PC-9 (cell line): ENCODE measurements around the gene ARFIP1. TPM values are rescaled to one million over a fixed set of nuclear protein-coding genes. Genes with fewer than 3 reads are reported as not detected.
"Not testable (repeated sequence)": the region's sequence is repeated elsewhere in the genome, so short reads cannot be mapped to it uniquely, and the experiment has no call there.

Source experiments
- BruUV-seq: library from RNA; stranded (reverse); fragments of 400-500 nt; replicated peaks from 2 replicates; lab custom pipeline; 2021; lab: Mats Ljungman, UMichigan
- CTCF ChIA-PET: fragments of 300-600 bp; sonication (Branson Sonifier 250); formaldehyde crosslinking; loops from one replicate; lab custom pipeline; 2022; ENCODE audit warnings: antibody characterized with exemption; lab: Charles Lee
- POLR2A ChIA-PET: fragments of 300-600 bp; sonication (Branson Sonifier 250); formaldehyde crosslinking; loops from one replicate; lab custom pipeline; 2022; ENCODE audit warnings: antibody characterized with exemption; ENCODE audit not compliant: unreplicated experiment; lab: Charles Lee
- DNase-seq, 2 experiments: peaks; one replicate each; pipeline versions ENCODE4 v3.0.0 to v3.0.0-alpha.2; 2015 to 2022; ENCODE audit warnings: mixed read lengths in 1 of 2
- H2AFZ ChIP-seq: fragments of 200-600 bp; sonication (generic); 2 replicates; pipeline ENCODE4 v1.8.1; 2017; ENCODE audit warnings: antibody characterized with exemption
- H3F3A ChIP-seq: fragments of 200-600 bp; sonication (generic); 2 replicates; pipeline ENCODE4 v1.8.1; 2017; ENCODE audit warnings: antibody characterized with exemption, mild to moderate bottlenecking, low read depth; ENCODE audit not compliant: insufficient read depth
- H3K27ac ChIP-seq: fragments of 200-600 bp; sonication (generic); 2 replicates; pipeline ENCODE4 v1.6.1; 2016; ENCODE audit warnings: mixed run types
- H3K27me3 ChIP-seq: fragments of 200-600 bp; sonication (generic); 2 replicates; pipeline ENCODE4 v1.6.1; 2016; ENCODE audit warnings: low read depth, mixed run types; ENCODE audit not compliant: insufficient read depth
- H3K36me3 ChIP-seq: fragments of 200-600 bp; sonication (generic); 2 replicates; pipeline ENCODE4 v1.6.1; 2016; ENCODE audit warnings: low read depth, mixed run types
- H3K4me1 ChIP-seq: fragments of 200-600 bp; sonication (generic); replicated peaks from 2 replicates; pipeline ENCODE4 v1.6.1; 2016; ENCODE audit warnings: mixed run types; ENCODE audit not compliant: insufficient read depth
- H3K4me2 ChIP-seq: fragments of 200-600 bp; sonication (generic); 2 replicates; pipeline ENCODE4 v1.6.1; 2017; ENCODE audit warnings: mixed run types
- H3K4me3 ChIP-seq: fragments of 200-600 bp; sonication (generic); 2 replicates; pipeline ENCODE4 v1.6.1; 2016; ENCODE audit warnings: mixed run types
- H3K79me2 ChIP-seq: fragments of 200-600 bp; sonication (generic); 2 replicates; pipeline ENCODE4 v1.6.1; 2017; ENCODE audit warnings: low read depth, mixed run types
- H3K9me2 ChIP-seq: fragments of 200-600 bp; sonication (generic); 2 replicates; pipeline ENCODE4 v1.8.1; 2017; ENCODE audit warnings: mild to moderate bottlenecking; ENCODE audit not compliant: insufficient read depth
- H3K9me3 ChIP-seq: fragments of 200-600 bp; sonication (generic); 2 replicates; pipeline ENCODE4 v1.8.1; 2016; ENCODE audit warnings: low read depth; ENCODE audit not compliant: insufficient read depth
- H4K20me1 ChIP-seq: fragments of 200-600 bp; sonication (generic); 2 replicates; pipeline ENCODE4 v1.8.1; 2017; ENCODE audit not compliant: insufficient read depth
- EZH2 ChIP-seq: fragments of 200-600 bp; sonication (generic); IDR thresholded peaks from 2 replicates; pipeline ENCODE4 v1.8.0; 2017; ENCODE audit warnings: antibody characterized with exemption, low read depth
- intact Hi-C: fragments of 100-400 bp; cut with micrococcal nuclease; formaldehyde crosslinking; loops from one replicate; pipeline ENCODE4 v1.10.0; 2022; ENCODE audit not compliant: unreplicated experiment
- total RNA-seq: library from RNA; stranded (reverse); gene quantifications from 2 replicates; pipeline ENCODE4 v1.2.3, GENCODE V29; 2021
- TF ChIP-seq, protein P1 (sequence below): fragments of 200-600 bp; sonication (generic); conservative IDR thresholded peaks from 2 replicates; pipeline ENCODE4 v1.6.1; 2017; ENCODE audit warnings: mixed run types, antibody characterized with exemption, mild to moderate bottlenecking, moderate library complexity

The ARFIP1 gene
- total RNA-seq, 1 experiment from 2014 or later: 38.4 TPM

DNA sequence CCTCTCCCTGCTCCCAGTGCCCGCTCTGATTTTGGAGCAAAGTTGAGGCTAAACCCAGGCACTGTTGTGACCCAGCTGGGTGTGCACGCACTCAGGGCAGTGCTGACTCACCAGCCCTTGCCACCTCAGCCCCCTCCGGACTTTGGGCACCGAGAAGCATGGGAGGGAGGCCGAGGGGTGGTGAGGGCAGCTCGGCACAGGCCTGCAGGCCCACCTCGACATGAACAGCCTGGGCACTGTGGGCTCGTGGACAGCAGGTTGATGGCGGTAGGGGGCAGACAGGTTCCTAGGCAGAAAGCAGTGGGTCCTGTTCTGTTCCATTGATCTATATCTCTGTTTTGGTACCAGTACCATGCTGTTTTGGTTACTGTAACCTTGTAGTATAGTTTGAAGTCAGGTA, 31.1 kb upstream of the ARFIP1 start:
- Histone ChIP-seq H3K27me3 (no peaks in the 10 kb centered on the region), H3K9me2 (no peaks in the 10 kb centered on the region), H3K9me3 (no peaks in the 10 kb centered on the region), H3F3A (no peaks in the 10 kb centered on the region), H3K4me1 (no peaks in the 10 kb centered on the region), H4K20me1 (no peaks in the 10 kb centered on the region), H3K36me3 (no peaks in the 10 kb centered on the region), H3K27ac (no peak overlapping the region), H2AFZ (no peak overlapping the region), H3K79me2 (no peaks in the 10 kb centered on the region), H3K4me2 (no peak overlapping the region), H3K4me3 (no peak overlapping the region)
- no peak for DNase-seq
- POLR2A ChIA-PET: interaction anchor here (0.6 kb wide), 1 partner anchor 65 kb away, joined by 4 read pairs; no protein-coding TSS in a partner anchor
- no TSS peak for BruUV-seq
- TF ChIP-seq EZH2: no peak
- TF ChIP-seq, protein P1, sequence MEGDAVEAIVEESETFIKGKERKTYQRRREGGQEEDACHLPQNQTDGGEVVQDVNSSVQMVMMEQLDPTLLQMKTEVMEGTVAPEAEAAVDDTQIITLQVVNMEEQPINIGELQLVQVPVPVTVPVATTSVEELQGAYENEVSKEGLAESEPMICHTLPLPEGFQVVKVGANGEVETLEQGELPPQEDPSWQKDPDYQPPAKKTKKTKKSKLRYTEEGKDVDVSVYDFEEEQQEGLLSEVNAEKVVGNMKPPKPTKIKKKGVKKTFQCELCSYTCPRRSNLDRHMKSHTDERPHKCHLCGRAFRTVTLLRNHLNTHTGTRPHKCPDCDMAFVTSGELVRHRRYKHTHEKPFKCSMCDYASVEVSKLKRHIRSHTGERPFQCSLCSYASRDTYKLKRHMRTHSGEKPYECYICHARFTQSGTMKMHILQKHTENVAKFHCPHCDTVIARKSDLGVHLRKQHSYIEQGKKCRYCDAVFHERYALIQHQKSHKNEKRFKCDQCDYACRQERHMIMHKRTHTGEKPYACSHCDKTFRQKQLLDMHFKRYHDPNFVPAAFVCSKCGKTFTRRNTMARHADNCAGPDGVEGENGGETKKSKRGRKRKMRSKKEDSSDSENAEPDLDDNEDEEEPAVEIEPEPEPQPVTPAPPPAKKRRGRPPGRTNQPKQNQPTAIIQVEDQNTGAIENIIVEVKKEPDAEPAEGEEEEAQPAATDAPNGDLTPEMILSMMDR: no peak
- intact Hi-C loops: no loop called here
- CTCF ChIA-PET: no interaction called here

DNA sequence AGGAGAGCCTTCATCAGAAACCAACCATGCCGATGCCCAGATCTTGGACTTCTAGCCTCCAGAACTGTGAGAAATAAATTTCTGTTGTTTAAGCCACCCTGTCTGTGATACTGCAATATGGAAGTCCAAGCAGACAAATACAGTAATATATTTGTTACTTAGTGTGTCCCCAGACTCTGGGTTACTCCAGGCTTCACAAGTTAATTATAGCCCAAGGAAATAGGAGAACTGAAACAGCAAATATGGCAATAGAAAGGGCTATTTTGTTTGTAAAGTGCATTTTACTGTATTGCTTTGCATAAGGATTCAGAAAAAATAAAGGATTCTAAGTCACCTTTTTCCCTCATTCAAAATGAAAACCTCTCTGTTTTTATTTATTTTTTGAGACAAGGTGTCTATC, 16.0 kb upstream of the ARFIP1 start:
- no peaks in the 10 kb centered on the region for H3F3A ChIP-seq
- no peaks in the 10 kb centered on the region for H3K4me1 ChIP-seq
- H3K9me2 ChIP-seq: no peaks in the 10 kb centered on the region
- H3K36me3 ChIP-seq: no peaks in the 10 kb centered on the region
- intact Hi-C loops: no loop called here
- no peaks in the 10 kb centered on the region for H3K27me3 ChIP-seq
- H3K27ac ChIP-seq: no peak overlapping the region
- ChIA-PET CTCF (no interaction called here), POLR2A (interaction anchor here (0.6 kb wide), 1 partner anchor 16 kb away, joined by 12 read pairs; the partner anchor contains the start of genes ARFIP1 and TIGD4)
- no peak overlapping the region for H3K4me3 ChIP-seq
- H3K79me2 ChIP-seq: no peaks in the 10 kb centered on the region
- no peak for DNase-seq
- H2AFZ ChIP-seq: no peak overlapping the region
- TF ChIP-seq, protein P1: no peak
- no peak for TF ChIP-seq EZH2
- no peaks in the 10 kb centered on the region for H3K9me3 ChIP-seq
- no peak overlapping the region for H3K4me2 ChIP-seq
- no peaks in the 10 kb centered on the region for H4K20me1 ChIP-seq
- no TSS peak for BruUV-seq

DNA sequence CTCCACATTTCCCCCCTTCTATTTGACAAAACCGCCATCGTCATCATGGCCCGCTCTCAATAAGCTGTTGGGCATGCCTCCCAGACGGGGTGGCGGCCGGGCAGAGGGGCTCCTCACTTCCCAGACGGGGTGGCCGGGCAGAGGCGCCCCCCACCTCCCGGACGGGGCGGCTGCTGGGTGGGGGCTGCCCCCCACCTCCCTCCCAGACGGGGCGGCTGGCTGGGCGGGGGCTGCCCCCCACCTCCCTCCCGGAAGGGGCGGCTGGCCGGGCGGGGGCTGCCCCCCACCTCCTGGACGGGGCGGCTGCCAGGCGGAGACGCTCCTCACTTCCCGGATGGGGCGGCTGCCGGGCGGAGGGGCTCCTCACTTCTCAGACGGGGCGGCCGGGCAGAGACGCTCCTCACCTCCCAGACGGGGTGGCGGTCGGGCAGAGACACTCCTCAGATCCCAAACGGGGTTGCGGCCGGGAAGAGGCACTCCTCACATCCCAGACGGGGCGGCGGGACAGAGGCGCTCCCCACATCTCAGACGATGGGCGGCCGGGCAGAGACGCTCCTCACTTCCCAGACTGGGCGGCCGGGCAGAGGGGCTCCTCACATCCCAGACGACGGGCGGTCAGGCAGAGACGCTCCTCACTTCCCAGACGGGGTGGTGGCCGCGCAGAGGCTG, 14.6 kb upstream of the ARFIP1 start:
- H3K4me2 ChIP-seq, H3K4me3 ChIP-seq, H4K20me1 ChIP-seq, intact Hi-C loops, CTCF ChIA-PET, BruUV-seq, H3K4me1 ChIP-seq, H3K9me3 ChIP-seq, POLR2A ChIA-PET, H3K27me3 ChIP-seq, DNase-seq, H3K36me3 ChIP-seq, H3K79me2 ChIP-seq, H3F3A ChIP-seq, H3K9me2 ChIP-seq, H2AFZ ChIP-seq, H3K27ac ChIP-seq: not testable (repeated sequence)
